Esophagus squamous epithelium (tissue), 4 donors: ENCODE results near the gene DICER1.

Experiments used
- POLR2A ChIP-seq, 4 donors: fragments of 450-650 bp; IDR thresholded peaks; one replicate each; pipeline ENCODE4 v1.6.1; 2017; ENCODE audit warnings: antibody characterized with exemption in 4 of 4, mild to moderate bottlenecking in 4 of 4, moderate library complexity in 3 of 4
- TF ChIP-seq, protein P1 (sequence below), 6 experiments: fragments of 450-650 bp in 4 of 6; fragments of 200-600 bp in 2 of 6; sonication (generic) in 2 of 6; IDR thresholded peaks; one replicate each; pipeline ENCODE4 v1.5.1; 2016 to 2019; ENCODE audit warnings: antibody characterized with exemption in 6 of 6, mild to moderate bottlenecking in 4 of 6, moderate library complexity in 4 of 6

- TF ChIP-seq, protein P1, sequence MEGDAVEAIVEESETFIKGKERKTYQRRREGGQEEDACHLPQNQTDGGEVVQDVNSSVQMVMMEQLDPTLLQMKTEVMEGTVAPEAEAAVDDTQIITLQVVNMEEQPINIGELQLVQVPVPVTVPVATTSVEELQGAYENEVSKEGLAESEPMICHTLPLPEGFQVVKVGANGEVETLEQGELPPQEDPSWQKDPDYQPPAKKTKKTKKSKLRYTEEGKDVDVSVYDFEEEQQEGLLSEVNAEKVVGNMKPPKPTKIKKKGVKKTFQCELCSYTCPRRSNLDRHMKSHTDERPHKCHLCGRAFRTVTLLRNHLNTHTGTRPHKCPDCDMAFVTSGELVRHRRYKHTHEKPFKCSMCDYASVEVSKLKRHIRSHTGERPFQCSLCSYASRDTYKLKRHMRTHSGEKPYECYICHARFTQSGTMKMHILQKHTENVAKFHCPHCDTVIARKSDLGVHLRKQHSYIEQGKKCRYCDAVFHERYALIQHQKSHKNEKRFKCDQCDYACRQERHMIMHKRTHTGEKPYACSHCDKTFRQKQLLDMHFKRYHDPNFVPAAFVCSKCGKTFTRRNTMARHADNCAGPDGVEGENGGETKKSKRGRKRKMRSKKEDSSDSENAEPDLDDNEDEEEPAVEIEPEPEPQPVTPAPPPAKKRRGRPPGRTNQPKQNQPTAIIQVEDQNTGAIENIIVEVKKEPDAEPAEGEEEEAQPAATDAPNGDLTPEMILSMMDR (IDR thresholded peaks at IDR 0.05), result no peak
- no peak for TF ChIP-seq POLR2A (IDR thresholded peaks at IDR 0.05)
Measured at GRCh38 chr14:95162641-95163040, 5.3 kb upstream of the DICER1 start.
